Activated CD4-positive, alpha-beta memory T cell treated with anti-CD3 and anti-CD28 coated beads for 36 hours (primary cell): Measurements from ENCODE around the gene KCTD11. TPM values are rescaled to one million over a fixed set of nuclear protein-coding genes. Genes with fewer than 3 reads are reported as not detected.
"Not testable (repeated sequence)": the region's sequence is repeated elsewhere in the genome, so short reads cannot be mapped to it uniquely, and the experiment has no call there.

Source experiments
- CTCF ChIA-PET: fragments of 350-600 bp; sonication (Branson Sonifier 250); formaldehyde crosslinking; loops from one replicate; lab custom pipeline; 2021; ENCODE audit warnings: antibody characterized with exemption, inconsistent platforms; lab: Charles Lee
- POLR2A ChIA-PET: fragments of 350-600 bp; sonication (Branson Sonifier 250); formaldehyde crosslinking; loops from one replicate; lab custom pipeline; 2021; ENCODE audit warnings: antibody characterized with exemption; lab: Charles Lee
- DNase-seq: peaks from one replicate; pipeline ENCODE4 v3.0.0-alpha.2; 2020
- H3K27ac Mint-ChIP-seq: one replicate; pipeline ENCODE4 v1.8.0; 2021; ENCODE audit warnings: mixed read lengths
- H3K27me3 Mint-ChIP-seq: one replicate; pipeline ENCODE4 v1.8.0; 2021; ENCODE audit warnings: mixed read lengths
- H3K36me3 Mint-ChIP-seq: one replicate; pipeline ENCODE4 v1.8.0; 2021; ENCODE audit warnings: mixed read lengths
- H3K4me1 Mint-ChIP-seq: one replicate; pipeline ENCODE4 v1.8.0; 2021; ENCODE audit warnings: low read depth, mixed read lengths
- H3K4me3 Mint-ChIP-seq: one replicate; pipeline ENCODE4 v1.8.0; 2021; ENCODE audit warnings: mild to moderate bottlenecking, mixed read lengths
- H3K9me3 Mint-ChIP-seq: one replicate; pipeline ENCODE4 v1.8.0; 2021; ENCODE audit warnings: mixed read lengths
- intact Hi-C: fragments of 100-400 bp; cut with micrococcal nuclease; formaldehyde crosslinking; loops from one replicate; pipeline ENCODE4 v1.15.1; 2023
- total RNA-seq, 2 experiments: library from RNA; stranded (reverse); gene quantifications; one replicate each; pipeline ENCODE4 v1.2.3, GENCODE V29; 2021

Gene KCTD11
- total RNA-seq, 2 experiments from 2014 or later, result 2.6 to 2.8 TPM

DNA sequence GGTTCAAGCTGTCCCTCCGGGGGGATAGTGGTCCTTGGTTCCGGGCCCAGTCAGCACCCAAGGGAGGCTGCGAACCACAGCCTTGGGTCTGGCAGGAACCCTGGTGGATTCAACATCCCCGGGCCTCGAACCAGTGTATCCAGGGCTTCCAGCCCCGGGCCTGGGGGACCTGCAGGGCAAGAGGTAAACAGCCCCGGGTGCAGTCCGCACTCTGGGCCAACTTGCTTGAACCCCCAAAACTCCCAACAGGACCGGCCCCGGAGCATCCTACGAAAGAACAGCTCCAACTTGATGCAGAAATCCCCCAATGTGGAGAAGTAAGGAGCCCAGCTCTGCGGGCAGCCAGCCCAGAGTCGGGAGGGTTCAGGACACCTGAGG is 21.3 kb upstream of the KCTD11 start:
- Mint-ChIP-seq H3K4me3 (peak overlapping the region; percentile 89), H3K4me1 (peaks cover 50% of the 10 kb centered on the region), H3K9me3 (no peaks in the 10 kb centered on the region), H3K27me3 (no peaks in the 10 kb centered on the region), H3K36me3 (peaks cover 2% of the 10 kb centered on the region), H3K27ac (peak overlapping the region; percentile 94)
- intact Hi-C loops, result loop anchor here (5.0 kb wide), 1 partner anchor 107 kb away; the partner anchor contains the start of genes FGF11 and TMEM102
- no peak for DNase-seq
- CTCF ChIA-PET, result interaction anchor here (1.2 to 2.4 kb wide), 5 partner anchors 21 to 356 kb away, joined by 4 to 11 read pairs (median 9); partner anchors contain the start of genes SENP3, TMEM102 and TP53
- POLR2A ChIA-PET, result interaction anchor here (1.0 kb wide), 1 partner anchor 9 kb away, joined by 3 read pairs; no protein-coding TSS in a partner anchor

DNA sequence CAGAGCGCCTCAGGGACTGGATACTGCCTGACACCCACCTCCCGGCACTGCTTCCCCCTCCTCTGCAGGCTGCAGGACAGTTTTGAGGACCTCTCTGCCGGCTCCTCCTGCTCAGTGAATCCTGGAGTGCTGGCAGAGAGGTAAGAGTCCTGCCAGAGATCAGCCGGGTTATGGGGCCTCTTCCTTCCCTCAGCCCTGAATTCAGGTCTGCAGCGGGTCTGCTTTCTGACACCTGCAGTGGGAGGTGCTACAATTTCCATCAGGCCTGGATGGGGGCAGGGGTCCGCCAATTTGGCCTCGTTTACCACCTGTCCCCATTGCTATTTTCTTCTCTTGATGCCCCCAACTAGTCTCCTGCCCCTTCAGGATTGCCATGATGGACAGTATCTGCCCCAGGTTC is 19.9 kb upstream of the KCTD11 start:
- peak overlapping the region; percentile 71 for H3K4me3 Mint-ChIP-seq
- no peak for DNase-seq
- no peaks in the 10 kb centered on the region for H3K27me3 Mint-ChIP-seq
- H3K27ac Mint-ChIP-seq, result peak overlapping the region; percentile 83
- H3K9me3 Mint-ChIP-seq, result no peaks in the 10 kb centered on the region
- intact Hi-C loops, result loop anchor here (5.0 kb wide), 1 partner anchor 105 kb away; the partner anchor contains the start of genes FGF11 and TMEM102
- peaks cover 5% of the 10 kb centered on the region for H3K36me3 Mint-ChIP-seq
- POLR2A ChIA-PET, result no interaction called here
- peaks cover 59% of the 10 kb centered on the region for H3K4me1 Mint-ChIP-seq
- CTCF ChIA-PET, result no interaction called here

DNA sequence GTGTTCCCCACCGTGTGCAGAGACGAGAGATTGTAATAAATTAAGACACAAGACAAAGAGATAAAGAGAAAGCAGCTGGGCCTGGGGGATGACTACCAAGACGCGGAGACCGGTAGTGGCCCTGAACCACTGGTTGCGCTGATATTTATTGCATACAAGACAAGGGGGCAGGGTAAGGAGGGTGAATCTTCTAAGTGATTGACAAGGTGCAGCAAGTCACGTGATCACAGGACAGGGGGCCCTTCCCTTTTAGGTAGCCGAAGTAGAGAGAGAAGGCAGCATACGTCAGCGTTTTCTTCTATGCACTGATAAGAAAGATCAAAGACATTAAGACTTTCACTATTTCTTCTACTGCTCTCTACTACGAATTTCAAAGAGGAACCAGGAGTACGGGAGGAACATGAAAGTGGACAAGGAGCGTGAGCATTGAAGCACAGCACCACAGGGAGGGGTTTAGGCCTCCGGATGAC is 19.3 kb upstream of the KCTD11 start:
- Mint-ChIP-seq H3K27ac (peak overlapping the region; percentile 83), H3K4me1 (peaks cover 57% of the 10 kb centered on the region), H3K36me3 (peaks cover 10% of the 10 kb centered on the region), H3K4me3 (peak overlapping the region; percentile 71)
- CTCF ChIA-PET, POLR2A ChIA-PET, H3K27me3 Mint-ChIP-seq, H3K9me3 Mint-ChIP-seq: not testable (repeated sequence)
- peak; percentile 70 for DNase-seq
- intact Hi-C loops, result loop anchor here (5.0 kb wide), 1 partner anchor 105 kb away; the partner anchor contains the start of genes FGF11 and TMEM102

DNA sequence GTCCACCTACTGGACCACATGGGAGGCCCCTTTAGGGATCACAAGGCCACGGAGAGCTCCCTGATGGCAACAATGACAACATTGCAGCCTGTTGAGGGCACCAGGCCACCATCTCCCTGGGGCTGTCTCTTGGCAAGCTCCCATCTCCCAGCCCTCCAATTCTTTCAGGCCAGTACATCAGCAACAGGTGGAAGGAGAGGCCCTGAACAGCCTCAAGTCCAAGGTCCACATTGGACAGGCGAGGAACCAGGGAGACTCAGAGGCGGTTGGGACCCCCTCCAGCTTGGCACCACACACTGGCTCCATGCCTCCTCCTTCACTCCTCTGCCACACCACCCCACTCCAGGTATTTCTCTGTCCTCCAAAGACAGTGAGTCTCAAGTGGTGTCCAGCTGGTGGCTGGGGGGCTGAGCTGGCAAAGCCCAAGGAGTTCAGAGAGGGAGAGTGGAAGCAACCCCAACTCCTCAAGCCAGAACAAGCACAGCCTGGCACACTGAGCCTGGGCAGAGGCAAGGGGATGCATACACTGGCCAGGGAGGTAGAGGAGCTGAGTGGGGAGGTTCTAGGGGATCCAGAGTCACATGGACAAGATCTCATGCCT is 16.9 kb upstream of the KCTD11 start:
- Mint-ChIP-seq H3K27ac (peak overlapping the region; percentile 98), H3K9me3 (no peaks in the 10 kb centered on the region), H3K4me1 (peaks cover 55% of the 10 kb centered on the region), H3K36me3 (peaks cover 20% of the 10 kb centered on the region), H3K27me3 (no peaks in the 10 kb centered on the region), H3K4me3 (peak overlapping the region; percentile 23)
- intact Hi-C loops, result loop anchor here (5.0 kb wide), 1 partner anchor 102 kb away; the partner anchor contains the start of genes FGF11 and TMEM102
- DNase-seq, result no peak
- ChIA-PET POLR2A (interaction anchor here (1.0 to 3.4 kb wide), 4 partner anchors 14 to 352 kb away, joined by 3 to 34 read pairs (median 13); partner anchors contain the start of genes TMEM95 and TP53), CTCF (interaction anchor here (1.0 to 4.3 kb wide), 7 partner anchors 9 to 226 kb away, joined by 3 to 30 read pairs (median 6); no protein-coding TSS in a partner anchor)

DNA sequence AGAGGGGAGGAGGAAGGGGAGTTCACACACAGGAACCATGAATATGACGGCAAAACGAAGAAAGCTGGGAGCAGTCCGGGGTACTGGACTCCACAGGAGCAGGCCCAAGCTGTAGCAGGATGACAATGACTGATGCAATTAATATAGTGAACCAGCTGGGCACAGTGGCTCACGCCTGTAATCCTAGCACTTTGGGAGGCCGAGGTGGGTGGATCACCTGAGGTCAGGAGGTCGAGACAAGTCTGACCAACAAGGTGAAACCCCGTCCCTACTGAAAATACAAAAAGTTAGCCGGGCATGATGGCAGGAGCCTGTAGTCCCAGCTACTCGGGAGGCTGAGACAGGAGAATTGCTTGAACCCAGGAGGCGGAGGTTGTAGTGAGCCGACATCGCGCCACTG is 16.2 kb upstream of the KCTD11 start:
- DNase-seq, H3K9me3 Mint-ChIP-seq, H3K27me3 Mint-ChIP-seq: not testable (repeated sequence)
- Mint-ChIP-seq H3K36me3 (peaks cover 24% of the 10 kb centered on the region), H3K27ac (peak overlapping the region; percentile 98), H3K4me1 (peaks cover 53% of the 10 kb centered on the region), H3K4me3 (peak overlapping the region; percentile 91)
- intact Hi-C loops, result loop anchor here (1.0 kb wide), 1 partner anchor 14 kb away; no protein-coding TSS in a partner anchor
- POLR2A ChIA-PET, result interaction anchor here (1.0 to 3.4 kb wide), 9 partner anchors 10 to 351 kb away, joined by 3 to 34 read pairs (median 5); partner anchors contain the start of genes MPDU1, SLC16A13, TMEM95 and TP53
- CTCF ChIA-PET, result interaction anchor here (1.0 to 4.3 kb wide), 9 partner anchors 10 to 225 kb away, joined by 3 to 30 read pairs (median 10); partner anchors contain the start of gene TMEM95

DNA sequence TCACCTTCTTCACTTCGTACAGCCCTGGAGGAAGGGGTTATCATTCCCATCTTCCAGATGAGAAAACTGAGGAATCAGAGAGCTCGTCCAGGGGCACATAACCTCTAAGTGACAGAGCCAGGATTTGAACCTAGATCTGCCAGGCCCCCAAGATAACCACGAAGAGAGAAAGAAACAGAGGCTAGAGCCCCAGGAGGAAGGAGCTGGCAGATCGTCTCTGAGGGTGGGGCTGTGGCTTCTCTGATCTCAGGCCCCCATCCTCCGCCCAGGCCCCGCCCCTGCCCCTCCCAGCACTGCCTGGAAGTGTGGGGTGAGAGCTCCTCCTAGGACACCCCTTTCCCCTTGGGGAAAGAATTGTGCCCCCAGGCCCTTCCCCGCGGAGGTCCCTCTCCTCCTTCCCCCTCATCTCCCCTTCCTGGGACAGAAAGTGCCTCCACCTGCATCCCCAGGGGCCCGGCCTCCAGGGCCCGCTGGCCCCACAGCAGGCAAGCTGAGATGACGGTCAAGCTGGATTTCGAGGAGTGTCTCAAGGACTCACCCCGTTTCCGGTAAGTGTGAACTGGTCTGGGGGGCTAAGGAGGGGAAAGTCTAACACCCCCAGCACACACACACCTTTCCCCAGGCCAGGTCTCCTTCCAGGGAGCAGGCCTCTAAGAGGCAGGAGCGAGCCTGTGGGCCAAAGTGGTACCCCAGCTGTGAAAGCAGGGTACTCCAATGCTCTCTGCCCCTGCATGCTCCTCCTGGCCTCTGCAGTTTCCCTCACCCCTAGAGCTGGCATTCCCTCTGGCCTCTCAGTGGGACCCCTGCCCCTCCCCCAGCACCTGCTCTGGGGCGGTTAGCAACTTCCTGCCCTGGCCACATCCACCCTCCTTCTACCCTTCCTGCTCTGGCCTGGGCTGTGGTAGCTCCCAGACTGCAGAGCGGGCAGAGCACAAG is 15.5 kb upstream of the KCTD11 start, which contains the start of gene ACAP1:
Gene ACAP1, plus strand, starts transcription at position 290 of the 936 bp plus-strand sequence. Its CDS starts 206 bp downstream, at position 496.
- Mint-ChIP-seq H3K4me1 (peaks cover 51% of the 10 kb centered on the region), H3K36me3 (peaks cover 27% of the 10 kb centered on the region), H3K27me3 (no peaks in the 10 kb centered on the region), H3K27ac (peak within 1 kb of the TSS; percentile 98), H3K9me3 (no peaks in the 10 kb centered on the region), H3K4me3 (peak within 1 kb of the TSS; percentile 91)
- ChIA-PET CTCF (interaction anchor here (0.6 to 4.3 kb wide), 10 partner anchors 9 to 224 kb away, joined by 3 to 30 read pairs (median 9); partner anchors contain the start of gene TMEM95), POLR2A (interaction anchor here (0.6 to 3.4 kb wide), 16 partner anchors 8 to 301 kb away, joined by 3 to 34 read pairs (median 4); partner anchors contain the start of genes CD68, MPDU1, SLC16A13 and TMEM95)
- peak; percentile 93 for DNase-seq
- intact Hi-C loops, result loop anchor here (1.0 kb wide), 1 partner anchor 13 kb away; no protein-coding TSS in a partner anchor

DNA sequence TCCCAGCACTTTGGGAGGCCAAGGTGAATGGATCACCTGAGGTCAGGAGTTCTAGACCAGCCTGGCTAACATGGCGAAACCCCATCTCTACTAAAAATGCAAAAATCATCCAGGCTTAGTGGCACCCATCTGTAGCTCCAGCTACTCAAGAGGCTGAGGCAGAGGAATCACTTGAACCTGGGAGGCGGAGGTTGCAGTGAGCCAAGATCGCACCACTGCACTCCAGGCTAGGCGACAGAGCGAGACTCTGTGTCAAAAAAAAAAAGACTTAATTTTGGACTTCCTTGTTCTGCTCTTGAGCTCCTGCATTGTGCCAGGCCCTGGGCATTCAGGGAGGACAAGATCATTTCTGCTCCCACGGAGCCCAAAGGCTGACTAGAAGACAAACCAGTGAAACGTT is 14.4 kb upstream of the KCTD11 start:
- Mint-ChIP-seq H3K36me3 (peaks cover 34% of the 10 kb centered on the region), H3K27ac (peak overlapping the region; percentile 98), H3K4me3 (peak overlapping the region; percentile 91), H3K4me1 (peaks cover 43% of the 10 kb centered on the region)
- intact Hi-C loops, H3K9me3 Mint-ChIP-seq, DNase-seq, H3K27me3 Mint-ChIP-seq: not testable (repeated sequence)
- ChIA-PET POLR2A (interaction anchor here (0.7 to 3.4 kb wide), 8 partner anchors 8 to 238 kb away, joined by 3 to 34 read pairs (median 4); partner anchors contain the start of gene NEURL4), CTCF (interaction anchor here (0.6 to 4.3 kb wide), 8 partner anchors 8 to 106 kb away, joined by 3 to 30 read pairs (median 9); partner anchors contain the start of gene TMEM95)

DNA sequence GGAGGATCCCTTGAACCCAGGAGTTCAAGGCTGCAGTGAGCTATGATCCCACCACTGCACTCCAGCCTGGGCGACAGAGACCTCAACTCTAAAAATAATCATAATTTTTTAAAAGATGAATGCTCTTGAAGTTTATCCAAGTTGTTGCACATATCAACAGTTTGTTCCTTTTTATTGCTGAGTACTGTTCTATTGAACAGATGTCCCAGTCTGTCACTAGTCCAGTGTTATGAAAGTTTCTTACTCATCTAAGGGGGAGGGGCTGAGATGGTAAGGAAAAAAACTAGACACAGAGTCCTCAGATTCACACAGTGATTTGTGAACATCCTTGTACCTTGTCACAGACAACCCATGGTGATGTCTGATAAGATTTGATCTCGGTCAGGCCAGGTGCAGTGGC is 11.8 kb upstream of the KCTD11 start:
- H3K9me3 Mint-ChIP-seq, result no peaks in the 10 kb centered on the region
- peaks cover 31% of the 10 kb centered on the region for H3K4me1 Mint-ChIP-seq
- no peak overlapping the region for H3K4me3 Mint-ChIP-seq
- no peak for DNase-seq
- no peak overlapping the region for H3K27ac Mint-ChIP-seq
- intact Hi-C loops, result no loop called here
- no peaks in the 10 kb centered on the region for H3K27me3 Mint-ChIP-seq
- H3K36me3 Mint-ChIP-seq, result peaks cover 40% of the 10 kb centered on the region
- ChIA-PET CTCF (no interaction called here), POLR2A (no interaction called here)

DNA sequence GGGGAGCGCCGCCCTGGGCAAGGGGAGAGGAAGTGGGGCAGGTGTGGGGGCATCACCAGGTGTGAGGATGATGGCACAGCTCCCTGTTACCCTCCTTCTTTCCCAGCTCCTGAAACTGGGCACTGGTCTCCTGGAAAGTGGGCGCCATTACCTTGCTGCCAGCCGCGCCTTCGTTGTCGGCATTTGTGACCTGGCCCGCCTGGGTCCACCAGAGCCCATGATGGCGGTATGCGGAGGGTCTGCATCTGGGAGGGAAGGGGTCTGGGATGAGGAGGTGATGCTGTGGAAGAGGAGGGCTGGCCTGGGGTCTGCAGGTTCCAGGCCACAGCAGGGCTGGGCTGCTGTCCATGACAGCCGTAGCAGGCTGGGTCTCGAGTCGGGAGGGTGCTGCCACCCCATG is 10.1 kb upstream of the KCTD11 start:
- Mint-ChIP-seq H3K4me1 (peaks cover 20% of the 10 kb centered on the region), H3K36me3 (peaks cover 43% of the 10 kb centered on the region), H3K9me3 (no peaks in the 10 kb centered on the region), H3K27me3 (no peaks in the 10 kb centered on the region), H3K4me3 (no peak overlapping the region), H3K27ac (no peak overlapping the region)
- intact Hi-C loops, result no loop called here
- CTCF ChIA-PET, result interaction anchor here (0.6 to 1.7 kb wide), 2 partner anchors 14 to 26 kb away, joined by 3 to 6 read pairs; no protein-coding TSS in a partner anchor
- no peak for DNase-seq
- POLR2A ChIA-PET, result no interaction called here

DNA sequence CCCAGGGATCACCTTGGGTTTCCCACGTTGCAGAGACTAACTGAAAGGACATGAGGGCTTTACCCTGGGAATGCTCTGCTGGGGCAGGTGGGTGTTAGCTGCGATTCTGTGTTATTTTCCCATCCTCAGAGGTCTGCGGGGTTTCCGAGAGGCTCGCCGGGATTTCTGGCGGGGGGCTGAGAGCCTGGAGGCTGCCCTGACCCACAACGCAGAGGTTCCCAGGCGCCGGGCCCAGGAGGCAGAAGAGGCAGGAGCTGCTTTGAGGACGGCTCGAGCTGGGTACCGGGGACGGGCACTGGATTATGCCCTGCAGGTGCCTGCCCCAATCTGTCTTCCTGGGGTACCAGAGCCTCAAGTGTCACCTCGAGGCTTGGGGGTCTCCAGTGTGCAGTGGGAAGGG is 8.7 kb upstream of the KCTD11 start:
- POLR2A ChIA-PET, result interaction anchor here (1.4 kb wide), 1 partner anchor 14 kb away, joined by 4 read pairs; no protein-coding TSS in a partner anchor
- H3K27me3 Mint-ChIP-seq, result no peaks in the 10 kb centered on the region
- H3K4me1 Mint-ChIP-seq, result peaks cover 12% of the 10 kb centered on the region
- CTCF ChIA-PET, result interaction anchor here (2.4 to 2.5 kb wide), 2 partner anchors 13 to 19 kb away, joined by 10 to 15 read pairs; no protein-coding TSS in a partner anchor
- no peak for DNase-seq
- peaks cover 36% of the 10 kb centered on the region for H3K36me3 Mint-ChIP-seq
- H3K4me3 Mint-ChIP-seq, result no peak overlapping the region
- no peak overlapping the region for H3K27ac Mint-ChIP-seq
- intact Hi-C loops, result no loop called here
- no peaks in the 10 kb centered on the region for H3K9me3 Mint-ChIP-seq
